Measurements from ENCODE around the gene GNB1. TPM values are rescaled to one million over a fixed set of nuclear protein-coding genes. Genes with fewer than 3 reads are reported as not detected.

Gene GNB1
- total and polyA plus RNA-seq, 9 of the 15 experiments (the other 6 are each of a cell fraction or from before 2014, with no cell fraction given): 34.3 to 388 (median 114) TPM

DNA sequence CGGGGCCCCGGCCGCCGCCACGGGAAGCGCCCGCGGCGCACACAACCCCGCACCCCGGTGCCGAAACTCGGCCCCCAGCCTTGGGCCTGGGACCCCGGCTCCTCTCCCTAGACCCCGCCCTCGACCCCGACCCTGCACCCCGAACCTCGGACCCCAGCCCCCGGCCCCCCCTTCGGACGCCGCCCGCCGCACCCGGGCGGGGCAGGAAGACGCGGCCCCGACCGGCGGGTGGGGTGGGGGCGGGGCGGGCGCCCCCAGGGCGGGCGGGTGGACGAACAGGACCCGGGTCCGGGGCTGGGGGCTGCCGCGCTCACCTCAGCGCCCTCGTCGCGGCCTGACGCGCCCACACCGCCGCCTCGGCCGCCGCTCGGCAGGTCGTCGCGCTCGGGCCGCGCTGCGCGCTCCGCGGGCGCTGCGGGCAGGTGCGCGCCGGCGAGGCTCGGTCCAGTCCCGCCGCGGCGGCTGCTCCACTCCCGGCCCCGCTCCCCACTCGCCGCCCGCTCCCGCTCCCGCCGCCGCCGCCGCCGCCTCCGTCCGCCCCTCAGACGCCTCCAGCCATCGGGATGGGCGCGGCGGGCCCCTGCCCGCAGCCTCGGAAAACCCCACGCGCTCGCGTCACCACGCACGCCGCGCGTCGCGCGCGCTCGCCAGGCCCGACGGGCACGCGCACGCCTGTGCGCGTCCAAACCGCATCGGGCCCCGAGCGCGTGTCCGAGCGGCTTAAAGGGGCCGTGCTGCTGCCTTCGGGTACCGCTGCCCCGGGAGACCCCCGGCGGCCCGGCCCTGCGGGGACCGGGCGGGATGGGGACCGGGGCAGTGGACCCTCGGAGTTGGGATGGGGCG, at the start of gene GNB1 (continued):
- TF ChIP-seq, protein P1, sequence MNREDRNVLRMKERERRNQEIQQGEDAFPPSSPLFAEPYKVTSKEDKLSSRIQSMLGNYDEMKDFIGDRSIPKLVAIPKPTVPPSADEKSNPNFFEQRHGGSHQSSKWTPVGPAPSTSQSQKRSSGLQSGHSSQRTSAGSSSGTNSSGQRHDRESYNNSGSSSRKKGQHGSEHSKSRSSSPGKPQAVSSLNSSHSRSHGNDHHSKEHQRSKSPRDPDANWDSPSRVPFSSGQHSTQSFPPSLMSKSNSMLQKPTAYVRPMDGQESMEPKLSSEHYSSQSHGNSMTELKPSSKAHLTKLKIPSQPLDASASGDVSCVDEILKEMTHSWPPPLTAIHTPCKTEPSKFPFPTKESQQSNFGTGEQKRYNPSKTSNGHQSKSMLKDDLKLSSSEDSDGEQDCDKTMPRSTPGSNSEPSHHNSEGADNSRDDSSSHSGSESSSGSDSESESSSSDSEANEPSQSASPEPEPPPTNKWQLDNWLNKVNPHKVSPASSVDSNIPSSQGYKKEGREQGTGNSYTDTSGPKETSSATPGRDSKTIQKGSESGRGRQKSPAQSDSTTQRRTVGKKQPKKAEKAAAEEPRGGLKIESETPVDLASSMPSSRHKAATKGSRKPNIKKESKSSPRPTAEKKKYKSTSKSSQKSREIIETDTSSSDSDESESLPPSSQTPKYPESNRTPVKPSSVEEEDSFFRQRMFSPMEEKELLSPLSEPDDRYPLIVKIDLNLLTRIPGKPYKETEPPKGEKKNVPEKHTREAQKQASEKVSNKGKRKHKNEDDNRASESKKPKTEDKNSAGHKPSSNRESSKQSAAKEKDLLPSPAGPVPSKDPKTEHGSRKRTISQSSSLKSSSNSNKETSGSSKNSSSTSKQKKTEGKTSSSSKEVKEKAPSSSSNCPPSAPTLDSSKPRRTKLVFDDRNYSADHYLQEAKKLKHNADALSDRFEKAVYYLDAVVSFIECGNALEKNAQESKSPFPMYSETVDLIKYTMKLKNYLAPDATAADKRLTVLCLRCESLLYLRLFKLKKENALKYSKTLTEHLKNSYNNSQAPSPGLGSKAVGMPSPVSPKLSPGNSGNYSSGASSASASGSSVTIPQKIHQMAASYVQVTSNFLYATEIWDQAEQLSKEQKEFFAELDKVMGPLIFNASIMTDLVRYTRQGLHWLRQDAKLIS (CRISPR knock-in tag; IDR thresholded peaks at IDR 0.05): no peak
- TF ChIP-seq NBN (IDR thresholded peaks at IDR 0.05; ENCODE audit: low read depth) (no peak), KAT8 (IDR thresholded peaks at IDR 0.05; ENCODE audit: low read depth) (no peak), ZFPM2 (CRISPR knock-in tag; IDR thresholded peaks at IDR 0.05) (0 out of 2 replicates have a peak, but pooled peaks have one; percentile 53), PHB (CRISPR knock-in tag; IDR thresholded peaks at IDR 0.05) (no peak), ZKSCAN1 (IDR thresholded peaks at IDR 0.05; ENCODE audit: low read depth, low read length) (0 out of 2 replicates have a peak, but pooled peaks have one; percentile 20), CTBP1 (IDR thresholded peaks at IDR 0.05; ENCODE audit: borderline replicate concordance) (peak; percentile 97), RBBP5 (IDR thresholded peaks at IDR 0.05; ENCODE audit: borderline replicate concordance, insufficient read depth, low read length, poor library complexity, severe bottlenecking) (peak; percentile 37), SNIP1 (IDR thresholded peaks at IDR 0.05; ENCODE audit: low read depth) (no peak), SMARCE1 (IDR thresholded peaks at IDR 0.05) (no peak), FOXK2 (conservative IDR thresholded peaks at IDR 0.05 in 1 of 2, IDR thresholded peaks at IDR 0.05 in 1 of 2; ENCODE audit: low read depth in 2 of 2) (no peak)
- TF ChIP-seq, protein P2, sequence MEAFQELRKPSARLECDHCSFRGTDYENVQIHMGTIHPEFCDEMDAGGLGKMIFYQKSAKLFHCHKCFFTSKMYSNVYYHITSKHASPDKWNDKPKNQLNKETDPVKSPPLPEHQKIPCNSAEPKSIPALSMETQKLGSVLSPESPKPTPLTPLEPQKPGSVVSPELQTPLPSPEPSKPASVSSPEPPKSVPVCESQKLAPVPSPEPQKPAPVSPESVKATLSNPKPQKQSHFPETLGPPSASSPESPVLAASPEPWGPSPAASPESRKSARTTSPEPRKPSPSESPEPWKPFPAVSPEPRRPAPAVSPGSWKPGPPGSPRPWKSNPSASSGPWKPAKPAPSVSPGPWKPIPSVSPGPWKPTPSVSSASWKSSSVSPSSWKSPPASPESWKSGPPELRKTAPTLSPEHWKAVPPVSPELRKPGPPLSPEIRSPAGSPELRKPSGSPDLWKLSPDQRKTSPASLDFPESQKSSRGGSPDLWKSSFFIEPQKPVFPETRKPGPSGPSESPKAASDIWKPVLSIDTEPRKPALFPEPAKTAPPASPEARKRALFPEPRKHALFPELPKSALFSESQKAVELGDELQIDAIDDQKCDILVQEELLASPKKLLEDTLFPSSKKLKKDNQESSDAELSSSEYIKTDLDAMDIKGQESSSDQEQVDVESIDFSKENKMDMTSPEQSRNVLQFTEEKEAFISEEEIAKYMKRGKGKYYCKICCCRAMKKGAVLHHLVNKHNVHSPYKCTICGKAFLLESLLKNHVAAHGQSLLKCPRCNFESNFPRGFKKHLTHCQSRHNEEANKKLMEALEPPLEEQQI (IDR thresholded peaks at IDR 0.05): no peak
- TF ChIP-seq, protein P3, sequence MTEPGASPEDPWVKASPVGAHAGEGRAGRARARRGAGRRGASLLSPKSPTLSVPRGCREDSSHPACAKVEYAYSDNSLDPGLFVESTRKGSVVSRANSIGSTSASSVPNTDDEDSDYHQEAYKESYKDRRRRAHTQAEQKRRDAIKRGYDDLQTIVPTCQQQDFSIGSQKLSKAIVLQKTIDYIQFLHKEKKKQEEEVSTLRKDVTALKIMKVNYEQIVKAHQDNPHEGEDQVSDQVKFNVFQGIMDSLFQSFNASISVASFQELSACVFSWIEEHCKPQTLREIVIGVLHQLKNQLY (CRISPR knock-in tag; conservative IDR thresholded peaks at IDR 0.05): no peak
- TF ChIP-seq, protein P4, sequence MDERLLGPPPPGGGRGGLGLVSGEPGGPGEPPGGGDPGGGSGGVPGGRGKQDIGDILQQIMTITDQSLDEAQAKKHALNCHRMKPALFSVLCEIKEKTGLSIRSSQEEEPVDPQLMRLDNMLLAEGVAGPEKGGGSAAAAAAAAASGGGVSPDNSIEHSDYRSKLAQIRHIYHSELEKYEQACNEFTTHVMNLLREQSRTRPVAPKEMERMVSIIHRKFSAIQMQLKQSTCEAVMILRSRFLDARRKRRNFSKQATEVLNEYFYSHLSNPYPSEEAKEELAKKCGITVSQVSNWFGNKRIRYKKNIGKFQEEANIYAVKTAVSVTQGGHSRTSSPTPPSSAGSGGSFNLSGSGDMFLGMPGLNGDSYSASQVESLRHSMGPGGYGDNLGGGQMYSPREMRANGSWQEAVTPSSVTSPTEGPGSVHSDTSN (CRISPR knock-in tag; IDR thresholded peaks at IDR 0.05; ENCODE audit: low read depth): no peak
- TF ChIP-seq, protein P4 (tag; conservative IDR thresholded peaks at IDR 0.05; ENCODE audit: low read depth): no peak
- TF ChIP-seq, protein P5, sequence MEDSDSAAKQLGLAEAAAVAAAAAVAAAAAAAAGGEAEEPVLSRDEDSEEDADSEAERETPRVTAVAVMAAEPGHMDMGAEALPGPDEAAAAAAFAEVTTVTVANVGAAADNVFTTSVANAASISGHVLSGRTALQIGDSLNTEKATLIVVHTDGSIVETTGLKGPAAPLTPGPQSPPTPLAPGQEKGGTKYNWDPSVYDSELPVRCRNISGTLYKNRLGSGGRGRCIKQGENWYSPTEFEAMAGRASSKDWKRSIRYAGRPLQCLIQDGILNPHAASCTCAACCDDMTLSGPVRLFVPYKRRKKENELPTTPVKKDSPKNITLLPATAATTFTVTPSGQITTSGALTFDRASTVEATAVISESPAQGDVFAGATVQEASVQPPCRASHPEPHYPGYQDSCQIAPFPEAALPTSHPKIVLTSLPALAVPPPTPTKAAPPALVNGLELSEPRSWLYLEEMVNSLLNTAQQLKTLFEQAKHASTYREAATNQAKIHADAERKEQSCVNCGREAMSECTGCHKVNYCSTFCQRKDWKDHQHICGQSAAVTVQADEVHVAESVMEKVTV (CRISPR knock-in tag; IDR thresholded peaks at IDR 0.05): no peak
